Loucy (cell line): ENCODE measurements around the gene ARID1B.

Experiments
- H2AFZ ChIP-seq: fragments of 200-600 bp; sonication (generic); 2 replicates; pipeline ENCODE4 v1.6.0; 2016; ENCODE audit warnings: antibody characterized with exemption, mild to moderate bottlenecking, low read length, moderate library complexity
- H3F3A ChIP-seq: fragments of 200-600 bp; 2 replicates; pipeline ENCODE4 v1.6.0; 2016; ENCODE audit warnings: antibody characterized with exemption, low read depth, mild to moderate bottlenecking
- H3K27me3 ChIP-seq: fragments of 200-600 bp; sonication (generic); 2 replicates; pipeline ENCODE4 v1.6.1; 2014; ENCODE audit warnings: low read length, mild to moderate bottlenecking; ENCODE audit not compliant: insufficient read depth, poor library complexity, severe bottlenecking
- H3K36me3 ChIP-seq: fragments of 200-600 bp; sonication (generic); 2 replicates; pipeline ENCODE4 v1.6.1; 2016; ENCODE audit warnings: low read length; ENCODE audit not compliant: insufficient read depth
- H3K4me1 ChIP-seq: fragments of 200-600 bp; sonication (generic); 2 replicates; pipeline ENCODE4 v1.5.1; 2014; ENCODE audit warnings: low read length, mild to moderate bottlenecking; ENCODE audit not compliant: insufficient read depth, poor library complexity, severe bottlenecking
- H3K4me2 ChIP-seq: fragments of 200-600 bp; sonication (generic); 2 replicates; pipeline ENCODE4 v1.6.0; 2014; ENCODE audit warnings: antibody characterized with exemption, low read length, low read depth, mild to moderate bottlenecking; ENCODE audit not compliant: poor library complexity, severe bottlenecking
- H3K4me3 ChIP-seq: fragments of 200-600 bp; sonication (generic); 2 replicates; pipeline ENCODE4 v1.5.1; 2014; ENCODE audit warnings: low read length, mild to moderate bottlenecking, mixed read lengths; ENCODE audit not compliant: poor library complexity, severe bottlenecking
- H3K79me2 ChIP-seq: fragments of 200-600 bp; sonication (generic); 2 replicates; pipeline ENCODE4 v1.6.1; 2014; ENCODE audit warnings: low read length; ENCODE audit not compliant: insufficient read depth
- H3K9ac ChIP-seq: fragments of 200-600 bp; sonication (generic); 2 replicates; pipeline ENCODE4 v1.6.0; 2014; ENCODE audit warnings: mild to moderate bottlenecking, low read depth, low read length, moderate library complexity; ENCODE audit not compliant: poor library complexity, severe bottlenecking
- H3K9me2 ChIP-seq: fragments of 200-600 bp; sonication (generic); replicated peaks from 2 replicates; pipeline ENCODE4 v1.6.1; 2016; ENCODE audit warnings: low read depth, low read length, mixed read lengths
- H3K9me3 ChIP-seq: fragments of 200-600 bp; sonication (generic); 2 replicates; pipeline ENCODE4 v1.6.1; 2014; ENCODE audit warnings: mild to moderate bottlenecking, antibody characterized with exemption, low read length, low read depth; ENCODE audit not compliant: insufficient read depth
- H4K20me1 ChIP-seq: fragments of 200-600 bp; sonication (generic); 2 replicates; pipeline ENCODE4 v1.6.0; 2014; ENCODE audit warnings: antibody characterized with exemption, low read length, mild to moderate bottlenecking; ENCODE audit not compliant: insufficient read depth, poor library complexity, severe bottlenecking
- CTCF ChIP-seq: fragments of 200-600 bp; sonication (generic); conservative IDR thresholded peaks from 2 replicates; pipeline ENCODE4 v1.5.1; 2014; ENCODE audit warnings: mild to moderate bottlenecking, antibody characterized with exemption, low read length
- EZH2phosphoT487 ChIP-seq: fragments of 200-600 bp; IDR thresholded peaks from 2 replicates; pipeline ENCODE4 v1.6.1; 2018; ENCODE audit warnings: antibody characterized with exemption, mild to moderate bottlenecking, moderate library complexity, borderline replicate concordance

Gene ARID1B

DNA sequence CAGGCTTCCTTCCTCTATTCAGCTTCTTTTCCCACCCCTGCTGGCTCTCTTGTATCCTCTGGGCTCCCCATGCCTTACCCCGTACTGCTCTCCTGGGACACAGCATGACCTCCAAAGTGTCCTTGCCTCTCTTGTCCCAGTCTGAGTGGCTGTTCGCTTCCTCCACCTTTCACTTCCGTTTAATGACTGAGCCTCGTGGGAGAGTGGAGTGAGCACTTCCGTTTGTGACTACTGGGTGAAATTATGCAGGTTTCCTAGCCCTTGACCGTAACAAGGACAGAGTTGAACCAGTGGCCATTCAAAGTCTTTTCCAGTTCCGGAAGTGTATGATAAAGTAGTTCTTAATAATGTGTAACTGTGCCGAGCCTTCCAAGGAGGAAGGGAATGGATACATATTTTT lies 109.2 kb downstream of the ARID1B start:
- H3K9ac ChIP-seq: no peak overlapping the region
- no peaks in the 10 kb centered on the region for H3K9me3 ChIP-seq
- no peak overlapping the region for H2AFZ ChIP-seq
- H3F3A ChIP-seq: no peaks in the 10 kb centered on the region
- TF ChIP-seq EZH2phosphoT487: no peak
- no peak for TF ChIP-seq CTCF
- H3K4me1 ChIP-seq: peaks cover 14% of the 10 kb centered on the region
- no peaks in the 10 kb centered on the region for H3K27me3 ChIP-seq
- H3K9me2 ChIP-seq: no peaks in the 10 kb centered on the region
- H3K79me2 ChIP-seq: peaks cover 100% of the 10 kb centered on the region
- no peak overlapping the region for H3K4me2 ChIP-seq
- no peak overlapping the region for H3K4me3 ChIP-seq
- H4K20me1 ChIP-seq: peaks cover 91% of the 10 kb centered on the region
- H3K36me3 ChIP-seq: 0 out of 2 replicates have a peak, but pooled peaks cover 2% of the 10 kb centered on the region

- Histone ChIP-seq H3K9ac (no peak overlapping the region), H3K4me3 (no peak overlapping the region), H4K20me1 (peaks cover 87% of the 10 kb centered on the region), H3K27me3 (no peaks in the 10 kb centered on the region), H3K4me1 (peaks cover 10% of the 10 kb centered on the region), H2AFZ (no peak overlapping the region), H3K79me2 (peaks cover 100% of the 10 kb centered on the region), H3K36me3 (0 out of 2 replicates have a peak, but pooled peaks cover 2% of the 10 kb centered on the region), H3K9me2 (no peaks in the 10 kb centered on the region), H3K9me3 (no peaks in the 10 kb centered on the region), H3K4me2 (no peak overlapping the region), H3F3A (no peaks in the 10 kb centered on the region)
- TF ChIP-seq CTCF (no peak), EZH2phosphoT487 (no peak)
These were observed 110.6 kb downstream of the ARID1B start for GRCh38 chr6:156887623-156888269.

DNA sequence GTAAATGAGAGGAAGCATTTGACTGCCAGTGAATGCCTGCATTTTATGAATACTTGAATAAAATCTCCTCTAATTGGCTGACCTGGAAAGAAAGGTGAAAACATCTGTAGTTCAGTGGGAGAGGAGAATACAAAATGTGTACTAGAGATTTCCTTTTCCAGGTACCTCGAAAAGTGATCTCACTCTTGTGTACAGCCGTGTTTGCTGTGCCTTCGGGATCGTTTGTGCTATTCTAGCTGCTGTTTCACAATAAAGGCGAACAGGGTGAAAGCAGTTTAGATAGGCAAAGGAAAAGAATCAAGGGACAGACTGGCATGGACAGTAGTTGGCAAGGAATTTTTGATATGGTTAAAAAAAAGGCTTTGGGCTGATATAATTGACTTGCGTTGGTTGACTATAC lies 112.3 kb downstream of the ARID1B start:
- no peaks in the 10 kb centered on the region for H3K27me3 ChIP-seq
- no peaks in the 10 kb centered on the region for H3K9me2 ChIP-seq
- no peaks in the 10 kb centered on the region for H3K4me1 ChIP-seq
- no peak overlapping the region for H3K9ac ChIP-seq
- H2AFZ ChIP-seq: no peak overlapping the region
- H4K20me1 ChIP-seq: peaks cover 73% of the 10 kb centered on the region
- peaks cover 100% of the 10 kb centered on the region for H3K79me2 ChIP-seq
- TF ChIP-seq EZH2phosphoT487: no peak
- TF ChIP-seq CTCF: no peak
- H3F3A ChIP-seq: no peaks in the 10 kb centered on the region
- no peak overlapping the region for H3K4me3 ChIP-seq
- no peak overlapping the region for H3K4me2 ChIP-seq
- no peaks in the 10 kb centered on the region for H3K9me3 ChIP-seq
- H3K36me3 ChIP-seq: 0 out of 2 replicates have a peak, but pooled peaks cover 2% of the 10 kb centered on the region
